Neural cell (in vitro differentiated cells): ENCODE results near the gene USP34. TPM values are rescaled to one million over a fixed set of nuclear protein-coding genes. Genes with fewer than 3 reads are reported as not detected.

Experiments
- H2AFZ ChIP-seq: fragments of 200-600, 300-800 bp; sonication (generic), shearing (Covaris generic); 2 replicates; pipeline ENCODE4 v1.6.0; 2014; ENCODE audit warnings: low read depth, mild to moderate bottlenecking, antibody characterized with exemption, low read length, moderate library complexity
- H3F3A ChIP-seq: fragments of 200-600 bp; shearing (Covaris generic); 2 replicates; pipeline ENCODE4 v1.6.1; 2016; ENCODE audit warnings: mild to moderate bottlenecking, moderate library complexity, mixed read lengths, antibody characterized with exemption, low read length; ENCODE audit not compliant: insufficient read depth, poor library complexity, severe bottlenecking
- H3K27ac ChIP-seq: fragments of 200-600, 300-800 bp; sonication (generic), shearing (Covaris generic); 2 replicates; pipeline ENCODE4 v1.5.1; 2014; ENCODE audit warnings: mild to moderate bottlenecking, low read length, moderate library complexity
- H3K27me3 ChIP-seq: fragments of 300-800, 200-600 bp; sonication (generic), shearing (Covaris generic); 2 replicates; pipeline ENCODE4 v1.6.0; 2014; ENCODE audit warnings: mild to moderate bottlenecking, low read depth, low read length, moderate library complexity; ENCODE audit not compliant: insufficient read depth
- H3K36me3 ChIP-seq: fragments of 300-800, 200-600 bp; sonication (generic), shearing (Covaris generic); 2 replicates; pipeline ENCODE4 v1.5.1; 2014; ENCODE audit warnings: mild to moderate bottlenecking, antibody characterized with exemption, low read length, moderate library complexity; ENCODE audit not compliant: insufficient read depth
- H3K4me2 ChIP-seq: fragments of 300-800, 200-600 bp; sonication (generic), shearing (Covaris generic); 2 replicates; pipeline ENCODE4 v1.6.0; 2014; ENCODE audit warnings: mild to moderate bottlenecking, low read length
- H3K4me3 ChIP-seq: fragments of 300-800, 200-600 bp; sonication (generic), shearing (Covaris generic); 2 replicates; pipeline ENCODE4 v1.5.1; 2014; ENCODE audit warnings: mild to moderate bottlenecking, low read length, moderate library complexity
- H3K79me2 ChIP-seq: fragments of 200-600 bp; shearing (Covaris generic); replicated peaks from 2 replicates; pipeline ENCODE4 v1.6.0; 2014; ENCODE audit warnings: mild to moderate bottlenecking, low read length, moderate library complexity; ENCODE audit not compliant: insufficient read depth
- H3K9ac ChIP-seq: fragments of 300-800, 200-600 bp; sonication (generic), shearing (Covaris generic); 2 replicates; pipeline ENCODE4 v1.6.1; 2016; ENCODE audit warnings: mild to moderate bottlenecking, low read length, mixed read lengths
- H3K9me2 ChIP-seq: fragments of 200-600 bp; shearing (Covaris generic); 2 replicates; pipeline ENCODE4 v1.6.1; 2016; ENCODE audit warnings: mild to moderate bottlenecking, low read length, mixed read lengths; ENCODE audit not compliant: insufficient read depth
- H3K9me3 ChIP-seq: fragments of 200-600, 300-800 bp; sonication (generic), shearing (Covaris generic); 2 replicates; pipeline ENCODE4 v1.6.1; 2016; ENCODE audit warnings: mild to moderate bottlenecking, mixed run types, low read length, moderate library complexity, mixed read lengths
- H4K20me1 ChIP-seq: fragments of 200-600 bp; shearing (Covaris generic); 2 replicates; pipeline ENCODE4 v1.6.1; 2016; ENCODE audit warnings: mild to moderate bottlenecking, mixed run types; ENCODE audit not compliant: insufficient read depth
- CTCF ChIP-seq: fragments of 450-650 bp; IDR thresholded peaks from 2 replicates; pipeline ENCODE4 v1.5.1; 2014; ENCODE audit warnings: antibody characterized with exemption, mild to moderate bottlenecking, moderate library complexity; ENCODE audit not compliant: poor library complexity, severe bottlenecking
- EP300 ChIP-seq: fragments of 450-650 bp; conservative IDR thresholded peaks from 2 replicates; pipeline ENCODE4 v1.6.1; 2014; ENCODE audit warnings: antibody characterized with exemption, mild to moderate bottlenecking, moderate library complexity; ENCODE audit not compliant: poor library complexity, severe bottlenecking
- EZH2 ChIP-seq: fragments of 200-600, 300-800 bp; shearing (Covaris generic), sonication (generic); IDR thresholded peaks from 2 replicates; pipeline ENCODE4 v1.6.1; 2014; ENCODE audit warnings: antibody characterized with exemption, low read length, borderline replicate concordance, mild to moderate bottlenecking; ENCODE audit not compliant: insufficient read depth, poor library complexity, severe bottlenecking
- MXI1 ChIP-seq: fragments of 450-650 bp; conservative IDR thresholded peaks from 2 replicates; pipeline ENCODE4 v1.6.1; 2014; ENCODE audit warnings: antibody characterized with exemption, mild to moderate bottlenecking; ENCODE audit not compliant: poor library complexity, severe bottlenecking
- POLR2AphosphoS5 ChIP-seq: IDR thresholded peaks from 2 replicates; pipeline ENCODE4 v1.6.1; 2012
- RAD21 ChIP-seq: fragments of 450-650 bp; conservative IDR thresholded peaks from 2 replicates; pipeline ENCODE4 v1.6.1; 2014; ENCODE audit warnings: antibody characterized with exemption, mild to moderate bottlenecking, moderate library complexity
- REST ChIP-seq: IDR thresholded peaks from 2 replicates; pipeline ENCODE4 v1.6.1; 2012; ENCODE audit warnings: borderline replicate concordance
- SMC3 ChIP-seq: fragments of 450-650 bp; conservative IDR thresholded peaks from 2 replicates; pipeline ENCODE4 v1.6.1; 2014; ENCODE audit warnings: antibody characterized with exemption, mild to moderate bottlenecking, moderate library complexity; ENCODE audit not compliant: poor library complexity
- TAF1 ChIP-seq: IDR thresholded peaks from 2 replicates; pipeline ENCODE4 v1.6.1; 2012; ENCODE audit warnings: low read depth
- polyA plus RNA-seq: library from polyadenylated mRNA; depleted of rRNA; stranded (reverse); fragments of >200 nt; gene quantifications from 2 replicates; pipeline ENCODE4 v1.2.3, GENCODE V29; 2014

Gene USP34
- polyA plus RNA-seq, 1 donor from 2014 or later = 87.9 TPM

- Histone ChIP-seq H3K9me2 (no peaks in the 10 kb centered on the region), H2AFZ (no peak overlapping the region), H3K9ac (no peak overlapping the region), H3K9me3 (no peaks in the 10 kb centered on the region), H3K79me2 (no peaks in the 10 kb centered on the region), H3K27ac (no peak overlapping the region), H3F3A (no peaks in the 10 kb centered on the region), H3K4me3 (no peak overlapping the region), H3K4me2 (no peak overlapping the region), H4K20me1 (no peaks in the 10 kb centered on the region), H3K36me3 (peaks cover 20% of the 10 kb centered on the region), H3K27me3 (no peaks in the 10 kb centered on the region)
- no peak for TF ChIP-seq EZH2
- no peak for TF ChIP-seq EP300
- no peak for TF ChIP-seq RAD21
- no peak for TF ChIP-seq REST
- TF ChIP-seq SMC3 = no peak
- TF ChIP-seq MXI1 = no peak
- no peak for TF ChIP-seq POLR2AphosphoS5
- no peak for TF ChIP-seq CTCF
- no peak for TF ChIP-seq TAF1
Observed at GRCh38 chr2:61222567-61222966, 248.3 kb downstream of the USP34 start.

- Histone ChIP-seq H3K4me3 (no peak overlapping the region), H3K4me2 (no peak overlapping the region), H3F3A (no peaks in the 10 kb centered on the region), H3K9ac (no peak overlapping the region), H3K9me2 (no peaks in the 10 kb centered on the region), H3K27ac (no peak overlapping the region), H4K20me1 (no peaks in the 10 kb centered on the region), H2AFZ (no peak overlapping the region), H3K79me2 (no peaks in the 10 kb centered on the region), H3K27me3 (no peaks in the 10 kb centered on the region), H3K36me3 (peaks cover 20% of the 10 kb centered on the region), H3K9me3 (no peaks in the 10 kb centered on the region)
- TF ChIP-seq RAD21 (no peak), CTCF (no peak), EZH2 (no peak), REST (no peak), POLR2AphosphoS5 (no peak), TAF1 (no peak), MXI1 (no peak), EP300 (no peak), SMC3 (no peak)
Observed at GRCh38 chr2:61221819-61222218, 249.1 kb downstream of the USP34 start.
